Omental fat pad (tissue), 4 donors: ENCODE measurements around the gene CCDC200. TPM values are rescaled to one million over a fixed set of nuclear protein-coding genes. Genes with fewer than 3 reads are reported as not detected.
A peak's percentile ranks its signal among the peaks of the same experiment; 100 is the strongest.

Experiments used
- ATAC-seq: fragments of 150-250 bp; one replicate; pipeline ENCODE4 v1.9.1; 2016; ENCODE audit warnings: mild to moderate bottlenecking, moderate library complexity; ENCODE audit not compliant: low FRiP score
- DNase-seq: peaks from one replicate; pipeline ENCODE4 v3.0.0-alpha.2; 2019; ENCODE audit warnings: low spot score
- CTCF ChIP-seq, 3 donors: fragments of 450-650 bp; IDR thresholded peaks; one replicate each; pipeline ENCODE4 v1.5.1; 2016 to 2017; ENCODE audit warnings: antibody characterized with exemption in 3 of 3, mild to moderate bottlenecking in 3 of 3, moderate library complexity in 2 of 3
- total RNA-seq, 4 donors: library from RNA; depleted of rRNA; stranded (reverse); fragments of >200 nt; gene quantifications; one replicate each; pipeline ENCODE4 v1.1.0, GENCODE V29; 2016

The CCDC200 gene
- total RNA-seq, 4 donors from 2014 or later = not detected

- TF ChIP-seq CTCF (IDR thresholded peaks at IDR 0.05) = no peak
- no peak for DNase-seq
- no peak for ATAC-seq
Observed at GRCh38 chr17:43216369-43216761, 12.1 kb downstream of the CCDC200 start.

- TF ChIP-seq CTCF (IDR thresholded peaks at IDR 0.05) = no peak
- DNase-seq = no peak
- ATAC-seq = no peak
Observed at GRCh38 chr17:43215341-43215740, 13.1 kb downstream of the CCDC200 start.

- DNase-seq (no peak), ATAC-seq (no peak)
- no peak for TF ChIP-seq CTCF (IDR thresholded peaks at IDR 0.05)
Observed at GRCh38 chr17:43213545-43213944, 14.9 kb downstream of the CCDC200 start.

GRCh38 chr17:43212641-43213490, 15.6 kb downstream of the CCDC200 start:
- ATAC-seq (no peak), DNase-seq (no peak)
- TF ChIP-seq CTCF (IDR thresholded peaks at IDR 0.05) = no peak

GRCh38 chr17:43211480-43212402, 16.7 kb downstream of the CCDC200 start, which contains the start of gene TMEM106A:
Gene TMEM106A (plus strand): TSS chr17:43211875. CDS start chr17:43213042, 1,167 bp downstream.
- peak; percentile 38 for DNase-seq
- ATAC-seq = peak; percentile 93
- no peak for TF ChIP-seq CTCF (IDR thresholded peaks at IDR 0.05)

- DNase-seq (no peak), ATAC-seq (no peak)
- no peak for TF ChIP-seq CTCF (IDR thresholded peaks at IDR 0.05)
Observed at GRCh38 chr17:43211123-43211479, 17.3 kb downstream of the CCDC200 start.
